NCI-H2227 (cell line): ENCODE results near the gene EZH2.

Source experiments
- DNase-seq: peaks from one replicate; lab custom pipeline; 2025; ENCODE audit not compliant: unreplicated experiment; lab: John Stamatoyannopoulos, UW

EZH2 gene

GRCh38 chr7:148809856-148810255 is 74.2 kb downstream of the EZH2 start:
- DNase-seq: no peak

GRCh38 chr7:148807436-148807835 is 76.7 kb downstream of the EZH2 start:
- no peak for DNase-seq

- DNase-seq: no peak
These were observed 77.9 kb downstream of the EZH2 start for GRCh38 chr7:148806187-148806586.

GRCh38 chr7:148804343-148805235 is 79.5 kb downstream of the EZH2 start:
- DNase-seq: no peak

GRCh38 chr7:148803094-148803493 is 81.0 kb downstream of the EZH2 start:
- no peak for DNase-seq

- DNase-seq: no peak
These were observed 82.0 kb downstream of the EZH2 start for GRCh38 chr7:148802101-148802493.

- no peak for DNase-seq
These were observed 83.4 kb downstream of the EZH2 start for GRCh38 chr7:148800677-148801076.

- DNase-seq: no peak
These were observed 84.1 kb downstream of the EZH2 start for GRCh38 chr7:148799893-148800555.

GRCh38 chr7:148796841-148797240 is 87.2 kb downstream of the EZH2 start:
- DNase-seq: no peak

- no peak for DNase-seq
These were observed 89.6 kb downstream of the EZH2 start for GRCh38 chr7:148794476-148794875.

- DNase-seq: no peak
These were observed 90.5 kb downstream of the EZH2 start for GRCh38 chr7:148793590-148793989.

GRCh38 chr7:148791546-148791945 is 92.5 kb downstream of the EZH2 start:
- no peak for DNase-seq

- no peak for DNase-seq
These were observed 93.2 kb downstream of the EZH2 start for GRCh38 chr7:148790850-148791249.

GRCh38 chr7:148790131-148790726 is 93.9 kb downstream of the EZH2 start:
- DNase-seq: no peak

- DNase-seq: no peak
These were observed 94.9 kb downstream of the EZH2 start for GRCh38 chr7:148789220-148789619.

GRCh38 chr7:148787571-148788295 is 96.4 kb downstream of the EZH2 start:
- DNase-seq: no peak

- DNase-seq: no peak
These were observed 100.1 kb downstream of the EZH2 start for GRCh38 chr7:148783801-148784527.

GRCh38 chr7:148782757-148783456 is 101.2 kb downstream of the EZH2 start:
- no peak for DNase-seq

- no peak for DNase-seq
These were observed 109.6 kb downstream of the EZH2 start for GRCh38 chr7:148774471-148774870.

GRCh38 chr7:148773334-148773733 is 110.8 kb downstream of the EZH2 start:
- DNase-seq: peak; percentile 82
